Body of pancreas (tissue), 4 donors: ENCODE results near the gene TMEM43.

Experiments used
- CTCF ChIP-seq, 7 experiments: fragments of 450-650 bp in 4 of 7; fragments of 200-600 bp in 3 of 7; sonication (generic) in 3 of 7; IDR thresholded peaks; one replicate each; pipeline ENCODE4 v1.5.1; 2016 to 2019; ENCODE audit warnings: antibody characterized with exemption in 7 of 7
- POLR2A ChIP-seq, 3 donors: fragments of 450-650 bp; IDR thresholded peaks; one replicate each; pipeline ENCODE4 v1.6.1; 2016; ENCODE audit warnings: antibody characterized with exemption in 3 of 3, mild to moderate bottlenecking in 2 of 3

- TF ChIP-seq CTCF (IDR thresholded peaks at IDR 0.05) = no peak
- TF ChIP-seq POLR2A (IDR thresholded peaks at IDR 0.05) = no peak
Observed at GRCh38 chr3:14126887-14127505, 2.1 kb downstream of the TMEM43 start.
